ENCODE measurements around the gene SCART1. TPM values are rescaled to one million over a fixed set of nuclear protein-coding genes. Genes with fewer than 3 reads are reported as not detected.

Gene SCART1
- total RNA-seq, 2 experiments from 2014 or later = 5.0 to 5.2 TPM

- peaks cover 38% of the 10 kb centered on the region for H3K4me1 ChIP-seq (ENCODE audit: insufficient read depth, low read length)
Measured at GRCh38 chr10:133444342-133445267, 9.1 kb upstream of the SCART1 start.

GRCh38 chr10:133445268-133445732 lies 8.4 kb upstream of the SCART1 start:
- peaks cover 17% of the 10 kb centered on the region for H3K9me3 Mint-ChIP-seq
- TF ChIP-seq CTCF (IDR thresholded peaks at IDR 0.05) = no peak
- POLR2A ChIA-PET = no interaction called here
- no peak overlapping the region for H3K4me3 ChIP-seq (ENCODE audit: low read length)
- CTCF ChIA-PET = no interaction called here
- intact Hi-C loops (cut with DNase I, micrococcal nuclease) = no loop called here
- H3K27me3 Mint-ChIP-seq = no peaks in the 10 kb centered on the region
- peaks cover 32% of the 10 kb centered on the region for H3K4me1 ChIP-seq (ENCODE audit: insufficient read depth, low read length)
- DNase-seq (no peak), ATAC-seq (ENCODE audit: poor library complexity) (no peak)
- no peaks in the 10 kb centered on the region for H3K36me3 ChIP-seq (ENCODE audit: insufficient read depth, low read length)
- H3K27me3 ChIP-seq (ENCODE audit: control insufficient read depth in 1 of 2, insufficient read depth in 2 of 2, low read length in 2 of 2) = no peaks in the 10 kb centered on the region
- H3K4me1 Mint-ChIP-seq (ENCODE audit: low read depth) = peaks cover 13% of the 10 kb centered on the region
- no peak overlapping the region for H3K27ac Mint-ChIP-seq
- H3K27ac ChIP-seq (ENCODE audit: low read depth in 1 of 2, low read length in 2 of 2) = no peak overlapping the region
- H3K4me3 Mint-ChIP-seq = no peak overlapping the region
- H3K9me3 ChIP-seq (ENCODE audit: control insufficient read depth in 1 of 2, insufficient read depth in 1 of 2, low read length in 2 of 2) = peaks cover 30 to 31% of the 10 kb centered on the region in 2 experiments
- H3K36me3 Mint-ChIP-seq (ENCODE audit: low read depth) = peaks cover 23% of the 10 kb centered on the region

More at GRCh38 chr10:133444342-133445267, 9.1 kb upstream of the SCART1 start:
- peaks cover 13% of the 10 kb centered on the region for H3K4me1 Mint-ChIP-seq (ENCODE audit: low read depth)
- peaks cover 17% of the 10 kb centered on the region for H3K9me3 Mint-ChIP-seq
- H3K4me3 ChIP-seq (ENCODE audit: low read length) = no peak overlapping the region
- ATAC-seq (ENCODE audit: poor library complexity) (no peak), DNase-seq (peak in 1 of 14 experiments; percentile 4)
- H3K4me3 Mint-ChIP-seq = no peak overlapping the region
- POLR2A ChIA-PET = no interaction called here
- peaks cover 30 to 31% of the 10 kb centered on the region in 2 experiments for H3K9me3 ChIP-seq (ENCODE audit: control insufficient read depth in 1 of 2, insufficient read depth in 1 of 2, low read length in 2 of 2)
- intact Hi-C loops (cut with DNase I, micrococcal nuclease) = no loop called here
- H3K27ac ChIP-seq (ENCODE audit: low read depth in 1 of 2, low read length in 2 of 2) = no peak overlapping the region
- peaks cover 23% of the 10 kb centered on the region for H3K36me3 Mint-ChIP-seq (ENCODE audit: low read depth)
- no peaks in the 10 kb centered on the region for H3K36me3 ChIP-seq (ENCODE audit: insufficient read depth, low read length)
- no peaks in the 10 kb centered on the region for H3K27me3 ChIP-seq (ENCODE audit: control insufficient read depth in 1 of 2, insufficient read depth in 2 of 2, low read length in 2 of 2)
- peaks cover under 1% of the 10 kb centered on the region for H3K27me3 Mint-ChIP-seq
- CTCF ChIA-PET = no interaction called here
- no peak for TF ChIP-seq CTCF (IDR thresholded peaks at IDR 0.05)
- no peak overlapping the region for H3K27ac Mint-ChIP-seq

GRCh38 chr10:133445751-133446708 lies 7.7 kb upstream of the SCART1 start:
- ChIA-PET CTCF (no interaction called here), POLR2A (no interaction called here)
- H3K4me3 Mint-ChIP-seq = no peak overlapping the region
- H3K4me1 Mint-ChIP-seq (ENCODE audit: low read depth) = peaks cover 13% of the 10 kb centered on the region
- no peak overlapping the region for H3K27ac Mint-ChIP-seq
- no peak overlapping the region for H3K27ac ChIP-seq (ENCODE audit: low read depth in 1 of 2, low read length in 2 of 2)
- H3K4me1 ChIP-seq (ENCODE audit: insufficient read depth, low read length) = peaks cover 24% of the 10 kb centered on the region
- intact Hi-C loops (cut with DNase I, micrococcal nuclease) = no loop called here
- no peak for TF ChIP-seq CTCF (IDR thresholded peaks at IDR 0.05)
- peak in 1 of 14 experiments; percentile 8 for DNase-seq
- peaks cover 30 to 31% of the 10 kb centered on the region in 2 experiments for H3K9me3 ChIP-seq (ENCODE audit: control insufficient read depth in 1 of 2, insufficient read depth in 1 of 2, low read length in 2 of 2)
- H3K4me3 ChIP-seq (ENCODE audit: low read length) = no peak overlapping the region
- ATAC-seq (ENCODE audit: poor library complexity) = no peak
- peaks cover 23% of the 10 kb centered on the region for H3K36me3 Mint-ChIP-seq (ENCODE audit: low read depth)
- peaks cover 17% of the 10 kb centered on the region for H3K9me3 Mint-ChIP-seq
- H3K27me3 ChIP-seq (ENCODE audit: control insufficient read depth in 1 of 2, insufficient read depth in 2 of 2, low read length in 2 of 2) = no peaks in the 10 kb centered on the region
- no peaks in the 10 kb centered on the region for H3K36me3 ChIP-seq (ENCODE audit: insufficient read depth, low read length)
- H3K27me3 Mint-ChIP-seq = no peaks in the 10 kb centered on the region

Measured in CD4-positive, alpha-beta T cell (primary cell).